Loucy (cell line): Measurements from ENCODE around the gene IL17C.

Experiments
- H2AFZ ChIP-seq: fragments of 200-600 bp; sonication (generic); 2 replicates; pipeline ENCODE4 v1.6.0; 2016; ENCODE audit warnings: antibody characterized with exemption, mild to moderate bottlenecking, low read length, moderate library complexity
- H3F3A ChIP-seq: fragments of 200-600 bp; 2 replicates; pipeline ENCODE4 v1.6.0; 2016; ENCODE audit warnings: antibody characterized with exemption, low read depth, mild to moderate bottlenecking
- H3K27me3 ChIP-seq: fragments of 200-600 bp; sonication (generic); 2 replicates; pipeline ENCODE4 v1.6.1; 2014; ENCODE audit warnings: low read length, mild to moderate bottlenecking; ENCODE audit not compliant: insufficient read depth, poor library complexity, severe bottlenecking
- H3K36me3 ChIP-seq: fragments of 200-600 bp; sonication (generic); 2 replicates; pipeline ENCODE4 v1.6.1; 2016; ENCODE audit warnings: low read length; ENCODE audit not compliant: insufficient read depth
- H3K4me1 ChIP-seq: fragments of 200-600 bp; sonication (generic); 2 replicates; pipeline ENCODE4 v1.5.1; 2014; ENCODE audit warnings: low read length, mild to moderate bottlenecking; ENCODE audit not compliant: insufficient read depth, poor library complexity, severe bottlenecking
- H3K4me2 ChIP-seq: fragments of 200-600 bp; sonication (generic); 2 replicates; pipeline ENCODE4 v1.6.0; 2014; ENCODE audit warnings: antibody characterized with exemption, low read length, low read depth, mild to moderate bottlenecking; ENCODE audit not compliant: poor library complexity, severe bottlenecking
- H3K4me3 ChIP-seq: fragments of 200-600 bp; sonication (generic); 2 replicates; pipeline ENCODE4 v1.5.1; 2014; ENCODE audit warnings: low read length, mild to moderate bottlenecking, mixed read lengths; ENCODE audit not compliant: poor library complexity, severe bottlenecking
- H3K79me2 ChIP-seq: fragments of 200-600 bp; sonication (generic); 2 replicates; pipeline ENCODE4 v1.6.1; 2014; ENCODE audit warnings: low read length; ENCODE audit not compliant: insufficient read depth
- H3K9ac ChIP-seq: fragments of 200-600 bp; sonication (generic); 2 replicates; pipeline ENCODE4 v1.6.0; 2014; ENCODE audit warnings: mild to moderate bottlenecking, low read depth, low read length, moderate library complexity; ENCODE audit not compliant: poor library complexity, severe bottlenecking
- H3K9me2 ChIP-seq: fragments of 200-600 bp; sonication (generic); replicated peaks from 2 replicates; pipeline ENCODE4 v1.6.1; 2016; ENCODE audit warnings: low read depth, low read length, mixed read lengths
- H3K9me3 ChIP-seq: fragments of 200-600 bp; sonication (generic); 2 replicates; pipeline ENCODE4 v1.6.1; 2014; ENCODE audit warnings: mild to moderate bottlenecking, antibody characterized with exemption, low read length, low read depth; ENCODE audit not compliant: insufficient read depth
- H4K20me1 ChIP-seq: fragments of 200-600 bp; sonication (generic); 2 replicates; pipeline ENCODE4 v1.6.0; 2014; ENCODE audit warnings: antibody characterized with exemption, low read length, mild to moderate bottlenecking; ENCODE audit not compliant: insufficient read depth, poor library complexity, severe bottlenecking
- CTCF ChIP-seq: fragments of 200-600 bp; sonication (generic); conservative IDR thresholded peaks from 2 replicates; pipeline ENCODE4 v1.5.1; 2014; ENCODE audit warnings: mild to moderate bottlenecking, antibody characterized with exemption, low read length
- EZH2phosphoT487 ChIP-seq: fragments of 200-600 bp; IDR thresholded peaks from 2 replicates; pipeline ENCODE4 v1.6.1; 2018; ENCODE audit warnings: antibody characterized with exemption, mild to moderate bottlenecking, moderate library complexity, borderline replicate concordance

Gene IL17C

GRCh38 chr16:88677721-88678120 lies 39.3 kb downstream of the IL17C start:
- Histone ChIP-seq H3K4me1 (no peaks in the 10 kb centered on the region), H2AFZ (no peak overlapping the region), H3K27me3 (no peaks in the 10 kb centered on the region), H3F3A (no peaks in the 10 kb centered on the region), H3K9me2 (no peaks in the 10 kb centered on the region), H3K9me3 (no peaks in the 10 kb centered on the region), H3K9ac (no peak overlapping the region), H4K20me1 (no peaks in the 10 kb centered on the region), H3K36me3 (no peaks in the 10 kb centered on the region), H3K4me3 (no peak overlapping the region), H3K4me2 (no peak overlapping the region), H3K79me2 (no peaks in the 10 kb centered on the region)
- TF ChIP-seq EZH2phosphoT487 (no peak), CTCF (no peak)

GRCh38 chr16:88678224-88678979 lies 40.0 kb downstream of the IL17C start:
- Histone ChIP-seq H3K27me3 (no peaks in the 10 kb centered on the region), H3K79me2 (no peaks in the 10 kb centered on the region), H4K20me1 (no peaks in the 10 kb centered on the region), H3K4me2 (no peak overlapping the region), H3K4me3 (no peak overlapping the region), H3K9me2 (no peaks in the 10 kb centered on the region), H2AFZ (no peak overlapping the region), H3K9me3 (no peaks in the 10 kb centered on the region), H3K9ac (no peak overlapping the region), H3F3A (no peaks in the 10 kb centered on the region), H3K36me3 (no peaks in the 10 kb centered on the region), H3K4me1 (no peaks in the 10 kb centered on the region)
- no peak for TF ChIP-seq CTCF
- no peak for TF ChIP-seq EZH2phosphoT487

GRCh38 chr16:88680554-88681083 lies 42.2 kb downstream of the IL17C start:
- Histone ChIP-seq H3K79me2 (no peaks in the 10 kb centered on the region), H3K27me3 (no peaks in the 10 kb centered on the region), H4K20me1 (no peaks in the 10 kb centered on the region), H3K9ac (no peak overlapping the region), H3K4me1 (peaks cover 3% of the 10 kb centered on the region), H3K9me3 (no peaks in the 10 kb centered on the region), H3K4me2 (no peak overlapping the region), H3F3A (no peaks in the 10 kb centered on the region), H2AFZ (no peak overlapping the region), H3K9me2 (no peaks in the 10 kb centered on the region), H3K4me3 (no peak overlapping the region), H3K36me3 (no peaks in the 10 kb centered on the region)
- TF ChIP-seq EZH2phosphoT487, result no peak
- TF ChIP-seq CTCF, result no peak
